ENCODE results near the gene CTDP1. TPM values are rescaled to one million over a fixed set of nuclear protein-coding genes. Genes with fewer than 3 reads are reported as not detected.

Gene CTDP1
- total RNA-seq, 1 donor from 2014 or later, result 7.5 TPM

GRCh38 chr18:79781331-79781941, 101.8 kb downstream of the CTDP1 start:
- Histone ChIP-seq H3K4me3 (no peak overlapping the region), H3K4me1 (no peaks in the 10 kb centered on the region), H3K27ac (replicated peaks) (no peak overlapping the region), H3K36me3 (no peaks in the 10 kb centered on the region), H3K9me3 (replicated peaks) (no peaks in the 10 kb centered on the region), H3K27me3 (ENCODE audit: low read depth) (peaks cover 76% of the 10 kb centered on the region)
- DNase-seq, result no peak
- intact Hi-C loops (cut with micrococcal nuclease), result no loop called here
- TF ChIP-seq CTCF (IDR thresholded peaks at IDR 0.05; ENCODE audit: borderline replicate concordance), result no peak

- H3K9me3 ChIP-seq (replicated peaks), result no peaks in the 10 kb centered on the region
- DNase-seq, result no peak
- no peak overlapping the region for H3K4me3 ChIP-seq
- H3K4me1 ChIP-seq, result peaks cover 2% of the 10 kb centered on the region
- intact Hi-C loops (cut with micrococcal nuclease), result no loop called here
- H3K27me3 ChIP-seq (ENCODE audit: low read depth), result peaks cover 76% of the 10 kb centered on the region
- H3K36me3 ChIP-seq, result no peaks in the 10 kb centered on the region
- no peak overlapping the region for H3K27ac ChIP-seq (replicated peaks)
- TF ChIP-seq CTCF (IDR thresholded peaks at IDR 0.05; ENCODE audit: borderline replicate concordance), result no peak
Observed at GRCh38 chr18:79782566-79783308, 103.1 kb downstream of the CTDP1 start.

GRCh38 chr18:79784071-79784913, 104.7 kb downstream of the CTDP1 start:
- H3K36me3 ChIP-seq, result no peaks in the 10 kb centered on the region
- intact Hi-C loops (cut with micrococcal nuclease), result no loop called here
- peaks cover 76% of the 10 kb centered on the region for H3K27me3 ChIP-seq (ENCODE audit: low read depth)
- H3K27ac ChIP-seq (replicated peaks), result no peak overlapping the region
- TF ChIP-seq CTCF (IDR thresholded peaks at IDR 0.05; ENCODE audit: borderline replicate concordance), result no peak
- DNase-seq, result no peak
- H3K4me1 ChIP-seq, result peaks cover 10% of the 10 kb centered on the region
- H3K9me3 ChIP-seq (replicated peaks), result no peaks in the 10 kb centered on the region
- H3K4me3 ChIP-seq, result no peak overlapping the region

- H3K27me3 ChIP-seq (ENCODE audit: low read depth), result peaks cover 79% of the 10 kb centered on the region
Observed at GRCh38 chr18:79784965-79785770, 105.6 kb downstream of the CTDP1 start.

More at GRCh38 chr18:79784965-79785770, 105.6 kb downstream of the CTDP1 start:
- Histone ChIP-seq H3K9me3 (replicated peaks) (no peaks in the 10 kb centered on the region), H3K4me3 (no peak overlapping the region), H3K36me3 (no peaks in the 10 kb centered on the region), H3K27ac (replicated peaks) (no peak overlapping the region), H3K4me1 (peaks cover 10% of the 10 kb centered on the region)
- intact Hi-C loops (cut with micrococcal nuclease), result no loop called here
- no peak for TF ChIP-seq CTCF (IDR thresholded peaks at IDR 0.05; ENCODE audit: borderline replicate concordance)
- no peak for DNase-seq
